ENCODE measurements around the gene BAZ2A. TPM values are rescaled to one million over a fixed set of nuclear protein-coding genes. Genes with fewer than 3 reads are reported as not detected.

The BAZ2A gene
- total and polyA plus RNA-seq, 2 experiments from 2014 or later, result 13.0 to 23.2 TPM

DNA sequence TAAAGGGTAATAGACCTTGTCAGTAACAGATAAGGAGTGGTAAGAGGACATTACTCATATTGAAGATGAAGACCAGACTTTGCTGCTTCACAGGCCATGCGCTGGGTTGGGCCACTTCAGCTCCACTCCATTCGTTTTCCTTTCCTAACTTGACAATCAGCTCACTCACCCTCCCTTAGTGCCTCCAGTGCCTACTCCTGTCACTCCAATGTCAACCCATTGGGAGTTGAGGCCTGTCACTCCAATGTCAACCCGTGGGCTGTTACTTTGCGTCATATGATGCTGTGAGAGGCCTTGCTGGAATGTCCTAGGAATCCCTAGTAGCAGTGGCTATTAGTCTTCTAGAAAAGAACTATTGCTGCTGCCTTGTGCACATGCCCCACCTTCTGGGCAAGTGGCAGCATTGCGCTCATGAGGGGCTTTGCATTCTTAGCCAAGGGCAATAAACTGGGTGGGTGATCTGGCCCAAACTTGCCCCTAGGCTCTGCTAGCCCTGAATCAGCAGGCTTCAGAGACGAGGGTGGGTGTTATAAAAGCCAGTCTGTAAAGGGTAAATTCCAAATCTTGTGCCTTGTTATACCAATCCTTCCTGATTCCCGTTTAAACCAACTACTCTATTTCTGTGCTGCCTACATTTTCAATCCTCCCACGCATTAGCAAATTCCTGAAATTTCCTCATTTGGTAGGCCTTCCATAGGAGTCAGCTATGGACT lies 36.1 kb downstream of the BAZ2A start:
- no peaks in the 10 kb centered on the region for H3K9me2 ChIP-seq (ENCODE audit: insufficient read depth)
- H3K9ac ChIP-seq, result peak overlapping the region; percentile 39
- H3K27ac ChIP-seq, result peak overlapping the region; percentile 74
- no peaks in the 10 kb centered on the region for H3K27me3 ChIP-seq (replicated peaks; ENCODE audit: insufficient read depth)
- H3K4me1 ChIP-seq (ENCODE audit: insufficient read depth), result peaks cover 35% of the 10 kb centered on the region
- no peak overlapping the region for H2AFZ ChIP-seq
- H3K9me3 ChIP-seq (ENCODE audit: low read depth), result no peaks in the 10 kb centered on the region
- in situ Hi-C loops (cut with MboI), result no loop called here
- H4K20me1 ChIP-seq (ENCODE audit: insufficient read depth), result no peaks in the 10 kb centered on the region
- peak overlapping the region; percentile 55 for H3K4me2 ChIP-seq (ENCODE audit: unreplicated experiment)
- peaks cover 90% of the 10 kb centered on the region for H3F3A ChIP-seq (ENCODE audit: insufficient read depth)
- DNase-seq, result peak; percentile 90
- TF ChIP-seq EZH2 (IDR thresholded peaks at IDR 0.05; ENCODE audit: insufficient read depth, poor library complexity, severe bottlenecking) (no peak), EZH2phosphoT487 (IDR thresholded peaks at IDR 0.05; ENCODE audit: insufficient read depth, low read depth) (no peak)
- 18 to 20% methylated on average over 8 of the region's 8 CpGs for WGBS, 2 experiments (ENCODE audit: low coverage in 1 of 2, low lambda C conversion rate in 2 of 2, missing lambda C conversion rate in 2 of 2)
- H3K4me3 ChIP-seq, result no peak overlapping the region
- H3K36me3 ChIP-seq (ENCODE audit: low read depth), result peaks cover 30% of the 10 kb centered on the region
- peaks cover 3% of the 10 kb centered on the region; the same call in 1 of the 2 replicates for H3K79me2 ChIP-seq (ENCODE audit: insufficient read depth)

- Histone ChIP-seq H3K4me2 (ENCODE audit: unreplicated experiment) (peak overlapping the region; percentile 51), H3K9ac (0 out of 2 replicates have a peak overlapping the region, but pooled peaks have one; percentile 16), H3K27me3 (replicated peaks; ENCODE audit: insufficient read depth) (no peaks in the 10 kb centered on the region), H3F3A (ENCODE audit: insufficient read depth) (peaks cover 71% of the 10 kb centered on the region), H3K9me2 (ENCODE audit: insufficient read depth) (no peaks in the 10 kb centered on the region), H3K36me3 (ENCODE audit: low read depth) (peaks cover 36% of the 10 kb centered on the region), H3K4me3 (no peak overlapping the region), H3K9me3 (ENCODE audit: low read depth) (no peaks in the 10 kb centered on the region), H2AFZ (no peak overlapping the region), H3K27ac (peak overlapping the region; percentile 74), H4K20me1 (ENCODE audit: insufficient read depth) (no peaks in the 10 kb centered on the region), H3K79me2 (ENCODE audit: insufficient read depth) (no peaks in the 10 kb centered on the region), H3K4me1 (ENCODE audit: insufficient read depth) (peaks cover 35% of the 10 kb centered on the region)
- TF ChIP-seq EZH2 (IDR thresholded peaks at IDR 0.05; ENCODE audit: insufficient read depth, poor library complexity, severe bottlenecking) (no peak), EZH2phosphoT487 (IDR thresholded peaks at IDR 0.05; ENCODE audit: insufficient read depth, low read depth) (no peak)
- in situ Hi-C loops (cut with MboI), result no loop called here
- DNase-seq, result peak; percentile 50
Measured at GRCh38 chr12:56591961-56592360, 38.2 kb downstream of the BAZ2A start.

DNA sequence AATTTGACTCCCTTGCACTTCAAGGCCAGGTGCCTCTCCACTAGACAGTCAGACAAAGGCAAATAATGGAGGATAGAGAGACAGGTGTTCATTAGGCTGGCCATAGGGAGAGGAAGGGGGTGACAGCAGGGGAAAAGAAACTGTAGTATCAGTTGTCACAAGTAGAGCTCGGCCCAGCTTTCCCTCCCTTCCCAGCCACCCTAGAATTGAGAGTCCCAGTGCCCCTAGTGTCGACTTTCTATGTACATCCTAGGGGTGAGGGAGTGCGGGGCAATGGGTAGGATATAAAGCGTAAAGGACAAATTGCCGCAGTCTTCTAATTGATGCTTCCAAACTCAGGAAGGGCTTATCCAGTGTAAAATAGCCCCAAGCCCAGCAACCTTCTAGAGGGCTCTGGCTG lies 39.0 kb downstream of the BAZ2A start:
- Histone ChIP-seq H3K9me3 (ENCODE audit: low read depth) (no peaks in the 10 kb centered on the region), H3K36me3 (ENCODE audit: low read depth) (peaks cover 38% of the 10 kb centered on the region), H3K4me1 (ENCODE audit: insufficient read depth) (peaks cover 43% of the 10 kb centered on the region), H3K79me2 (ENCODE audit: insufficient read depth) (no peaks in the 10 kb centered on the region), H3K9me2 (ENCODE audit: insufficient read depth) (no peaks in the 10 kb centered on the region), H4K20me1 (ENCODE audit: insufficient read depth) (no peaks in the 10 kb centered on the region), H2AFZ (no peak overlapping the region), H3K4me3 (no peak overlapping the region), H3K9ac (no peak overlapping the region), H3K27me3 (replicated peaks; ENCODE audit: insufficient read depth) (no peaks in the 10 kb centered on the region), H3K27ac (peak overlapping the region; percentile 74), H3K4me2 (ENCODE audit: unreplicated experiment) (no peak overlapping the region), H3F3A (ENCODE audit: insufficient read depth) (peaks cover 75% of the 10 kb centered on the region)
- 96 to 97% methylated on average over 5 of the region's 5 CpGs for WGBS, 2 experiments (ENCODE audit: low coverage in 1 of 2, low lambda C conversion rate in 2 of 2, missing lambda C conversion rate in 2 of 2)
- DNase-seq, result no peak
- in situ Hi-C loops (cut with MboI), result no loop called here
- TF ChIP-seq EZH2 (IDR thresholded peaks at IDR 0.05; ENCODE audit: insufficient read depth, poor library complexity, severe bottlenecking), result no peak
- TF ChIP-seq EZH2phosphoT487 (IDR thresholded peaks at IDR 0.05; ENCODE audit: insufficient read depth, low read depth), result no peak

DNA sequence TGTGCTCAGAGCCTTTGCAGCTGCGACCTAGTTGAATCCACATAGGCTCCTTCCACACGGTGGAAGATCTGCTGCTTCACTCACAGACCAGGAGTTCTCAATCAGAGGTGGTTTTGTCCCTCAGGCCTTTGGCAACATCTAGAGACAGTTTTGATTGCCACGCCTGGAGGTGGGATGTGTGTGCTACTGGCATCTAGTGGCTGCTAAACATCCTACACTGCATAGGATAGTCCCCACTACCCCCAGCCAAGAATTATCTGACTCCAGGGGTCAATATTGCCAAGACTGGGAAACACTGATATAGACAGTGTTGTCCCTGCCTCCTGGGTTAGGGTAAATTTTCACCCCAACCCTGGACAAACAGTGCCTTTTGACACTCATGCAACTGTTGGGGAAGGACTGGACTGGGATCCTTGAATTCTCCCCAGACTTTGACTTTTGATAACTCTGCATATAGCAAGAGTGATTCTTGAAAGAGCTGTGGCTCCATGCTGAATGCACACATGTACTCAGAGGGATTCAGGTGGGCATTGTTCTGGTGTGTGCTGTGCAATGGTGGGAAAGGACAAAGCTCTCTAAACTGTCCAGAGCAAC lies 39.8 kb downstream of the BAZ2A start:
- peaks cover 43% of the 10 kb centered on the region for H3K4me1 ChIP-seq (ENCODE audit: insufficient read depth)
- no peaks in the 10 kb centered on the region for H3K27me3 ChIP-seq (replicated peaks; ENCODE audit: insufficient read depth)
- H3K27ac ChIP-seq, result no peak overlapping the region
- no peak overlapping the region for H3K4me3 ChIP-seq
- no peak overlapping the region for H3K9ac ChIP-seq
- no peak overlapping the region for H2AFZ ChIP-seq
- H3K4me2 ChIP-seq (ENCODE audit: unreplicated experiment), result no peak overlapping the region
- H3F3A ChIP-seq (ENCODE audit: insufficient read depth), result peaks cover 68% of the 10 kb centered on the region
- DNase-seq, result peak; percentile 31
- in situ Hi-C loops (cut with MboI), result no loop called here
- TF ChIP-seq EZH2phosphoT487 (IDR thresholded peaks at IDR 0.05; ENCODE audit: insufficient read depth, low read depth) (no peak), EZH2 (IDR thresholded peaks at IDR 0.05; ENCODE audit: insufficient read depth, poor library complexity, severe bottlenecking) (no peak)
- WGBS, 2 experiments (ENCODE audit: low coverage in 1 of 2, low lambda C conversion rate in 2 of 2, missing lambda C conversion rate in 2 of 2), result 62 to 77% methylated on average over 3 of the region's 3 CpGs
- no peaks in the 10 kb centered on the region for H3K79me2 ChIP-seq (ENCODE audit: insufficient read depth)
- peaks cover 41% of the 10 kb centered on the region for H3K36me3 ChIP-seq (ENCODE audit: low read depth)
- no peaks in the 10 kb centered on the region for H3K9me3 ChIP-seq (ENCODE audit: low read depth)
- H3K9me2 ChIP-seq (ENCODE audit: insufficient read depth), result no peaks in the 10 kb centered on the region
- no peaks in the 10 kb centered on the region for H4K20me1 ChIP-seq (ENCODE audit: insufficient read depth)

Measured in GM23248 (cell line).